Fibroblast of skin of scalp (primary cell): ENCODE measurements around the gene KRT79.

Experiments used
- DNase-seq: peaks from one replicate; pipeline ENCODE4 v3.0.0-alpha.2; 2013

The KRT79 gene

GRCh38 chr12:52834727-52835001, 553 bp upstream of the KRT79 start:
- DNase-seq: no peak

- no peak for DNase-seq
Measured at GRCh38 chr12:52832985-52833905, 866 bp downstream of the KRT79 start.

- no peak for DNase-seq
Measured at GRCh38 chr12:52832451-52832850, 1.7 kb downstream of the KRT79 start.

GRCh38 chr12:52831251-52831650, 2.9 kb downstream of the KRT79 start:
- no peak for DNase-seq

- DNase-seq: no peak
Measured at GRCh38 chr12:52829986-52830770, 3.9 kb downstream of the KRT79 start.

GRCh38 chr12:52828591-52829021, 5.5 kb downstream of the KRT79 start:
- no peak for DNase-seq

- no peak for DNase-seq
Measured at GRCh38 chr12:52828156-52828555, 6.0 kb downstream of the KRT79 start.

GRCh38 chr12:52827499-52828090, 6.5 kb downstream of the KRT79 start:
- no peak for DNase-seq

- peak; percentile 13 for DNase-seq
Measured at GRCh38 chr12:52826611-52827498, 7.3 kb downstream of the KRT79 start.

- no peak for DNase-seq
Measured at GRCh38 chr12:52825961-52826360, 8.2 kb downstream of the KRT79 start.

GRCh38 chr12:52824741-52825410, 9.2 kb downstream of the KRT79 start:
- DNase-seq: no peak

GRCh38 chr12:52823761-52824450, 10.2 kb downstream of the KRT79 start:
- DNase-seq: no peak

GRCh38 chr12:52822771-52823510, 11.2 kb downstream of the KRT79 start:
- no peak for DNase-seq

GRCh38 chr12:52821826-52822660, 12.1 kb downstream of the KRT79 start:
- DNase-seq: peak; percentile 9

GRCh38 chr12:52821071-52821730, 12.9 kb downstream of the KRT79 start:
- no peak for DNase-seq

- DNase-seq: no peak
Measured at GRCh38 chr12:52820521-52820920, 13.6 kb downstream of the KRT79 start.

- DNase-seq: no peak
Measured at GRCh38 chr12:52819731-52820510, 14.2 kb downstream of the KRT79 start.

GRCh38 chr12:52818887-52819420, 15.2 kb downstream of the KRT79 start:
- DNase-seq: no peak
